Cardiac septum (tissue), 1 donor: ENCODE results near the gene LIMCH1. TPM values are rescaled to one million over a fixed set of nuclear protein-coding genes. Genes with fewer than 3 reads are reported as not detected.
"Not testable (repeated sequence)": the region's sequence is repeated elsewhere in the genome, so short reads cannot be mapped to it uniquely, and the experiment has no call there.

Source experiments
- DNase-seq: peaks from one replicate; pipeline ENCODE4 v3.0.0-alpha.2; 2020; ENCODE audit warnings: low spot score
- intact Hi-C: fragments of 100-400 bp; cut with DNase I; formaldehyde crosslinking; loops from one replicate; pipeline ENCODE4 v1.14.0; 2022
- total RNA-seq: library from RNA; stranded (reverse); fragmentation: NEBNext Ultra II Directional; extraction: Animal tissue kit (Norgen Biotek cat#: 25700); gene quantifications from one replicate; pipeline ENCODE4 v1.2.1, GENCODE V29; 2021
- donor health status: DM: no; HTN: no; CAD: no.

The LIMCH1 gene
- total RNA-seq, 1 donor from 2014 or later: 291 TPM

DNA sequence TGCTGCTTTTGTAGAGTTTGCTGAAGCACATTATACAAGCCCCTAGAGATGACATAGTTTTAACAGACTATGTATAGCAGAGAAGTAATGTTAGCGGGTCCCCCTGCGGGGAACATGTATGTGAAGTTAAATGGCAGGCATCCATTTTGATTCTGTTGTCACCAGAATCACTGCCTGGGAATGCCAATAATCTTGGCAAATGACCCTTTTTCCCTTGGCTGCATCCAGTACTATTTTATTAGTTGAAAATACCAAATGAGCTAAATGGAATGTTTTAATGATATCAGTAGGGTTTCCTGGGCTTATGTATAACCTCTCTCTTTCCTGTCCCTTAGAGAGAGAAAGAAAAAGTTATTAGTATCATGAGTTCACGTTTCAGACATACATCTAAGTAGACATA is 93.6 kb downstream of the LIMCH1 start:
- intact Hi-C loops: no loop called here
- no peak for DNase-seq

DNA sequence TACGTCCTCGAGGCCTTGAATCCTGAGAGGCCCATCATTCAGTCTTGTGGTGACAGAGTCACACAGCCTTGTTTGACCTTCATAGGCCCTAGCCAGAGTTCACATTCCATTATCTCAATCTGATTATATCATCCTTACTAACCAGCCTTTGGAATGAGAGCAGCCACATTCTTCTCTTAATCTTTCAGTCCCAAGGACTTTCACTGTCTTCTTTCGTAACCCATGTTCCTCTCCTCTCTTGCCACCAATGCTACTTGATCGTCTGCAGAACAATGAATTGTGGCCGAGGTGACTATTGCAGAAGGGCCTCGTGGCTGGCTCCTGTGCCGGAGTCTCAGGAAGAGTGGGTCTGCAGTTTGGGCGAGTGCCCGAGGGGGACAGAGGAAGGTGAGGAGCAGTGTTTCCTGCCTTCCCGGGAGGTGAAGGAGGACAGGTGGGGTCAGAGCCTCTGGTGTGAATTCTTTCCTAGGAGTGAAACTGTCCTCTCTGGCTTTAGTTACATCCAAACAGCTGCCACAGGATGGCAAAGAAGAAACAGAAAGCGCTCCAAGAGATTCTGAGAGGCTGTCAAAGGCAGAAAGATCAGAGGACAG is 94.6 kb downstream of the LIMCH1 start:
- DNase-seq: no peak
- intact Hi-C loops: no loop called here

DNA sequence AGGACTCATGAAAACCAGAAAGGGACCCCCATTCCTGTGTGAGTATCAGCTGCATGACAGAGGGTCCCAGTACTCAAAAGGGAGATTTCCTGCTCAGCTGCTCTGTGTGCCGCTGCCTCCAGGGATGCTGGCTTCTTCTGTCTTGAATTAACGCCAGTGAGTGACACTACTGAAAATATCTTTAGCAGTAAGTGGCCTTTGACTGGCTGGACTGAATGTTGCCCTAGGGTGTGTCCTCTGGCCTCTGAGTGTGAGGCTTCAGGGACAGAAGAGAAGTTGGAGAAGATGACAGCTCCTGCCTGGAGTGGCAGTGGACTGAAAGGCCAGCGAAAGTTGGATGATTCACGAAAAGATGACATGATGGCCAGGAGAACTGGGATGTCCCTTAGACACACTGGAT is 95.4 kb downstream of the LIMCH1 start:
- intact Hi-C loops: no loop called here
- no peak for DNase-seq

DNA sequence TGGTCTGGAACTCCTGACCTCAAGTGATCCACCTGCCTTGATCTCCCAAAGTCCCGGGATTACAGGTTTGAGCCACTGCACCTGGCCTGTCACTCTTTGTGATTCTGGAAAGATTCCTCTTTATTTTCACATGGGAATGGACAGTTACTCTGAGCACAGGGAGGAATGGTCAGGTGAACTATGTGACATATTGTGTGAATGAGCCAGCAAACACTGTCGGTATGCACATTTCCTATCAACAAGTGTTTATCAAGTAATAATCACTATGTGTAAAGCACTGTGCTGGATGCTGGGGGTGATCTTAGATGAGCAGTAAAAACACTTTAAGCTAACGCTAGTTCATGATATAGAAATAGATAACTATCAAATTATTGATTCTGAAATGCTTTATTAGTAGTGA is 97.5 kb downstream of the LIMCH1 start:
- no peak for DNase-seq
- intact Hi-C loops: no loop called here

DNA sequence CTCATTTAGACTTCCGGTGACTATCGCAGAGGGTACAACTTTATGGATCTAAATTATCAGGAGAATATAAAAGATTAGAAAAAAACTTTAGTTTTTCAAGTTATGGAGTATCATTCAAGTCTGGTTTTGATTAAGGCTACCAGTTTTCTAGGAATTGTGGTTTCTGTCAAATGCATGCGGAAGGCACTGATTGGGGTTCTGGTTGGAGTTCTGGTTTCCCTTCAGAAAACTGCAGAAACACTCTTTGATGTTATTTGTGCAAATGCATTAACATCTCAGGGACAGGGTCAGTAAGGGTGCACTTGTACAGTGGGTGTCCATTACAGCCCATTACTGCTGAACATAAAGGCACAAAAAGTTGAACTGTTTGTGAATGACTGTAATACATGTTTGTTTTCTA is 100.2 kb downstream of the LIMCH1 start:
- intact Hi-C loops: no loop called here

DNA sequence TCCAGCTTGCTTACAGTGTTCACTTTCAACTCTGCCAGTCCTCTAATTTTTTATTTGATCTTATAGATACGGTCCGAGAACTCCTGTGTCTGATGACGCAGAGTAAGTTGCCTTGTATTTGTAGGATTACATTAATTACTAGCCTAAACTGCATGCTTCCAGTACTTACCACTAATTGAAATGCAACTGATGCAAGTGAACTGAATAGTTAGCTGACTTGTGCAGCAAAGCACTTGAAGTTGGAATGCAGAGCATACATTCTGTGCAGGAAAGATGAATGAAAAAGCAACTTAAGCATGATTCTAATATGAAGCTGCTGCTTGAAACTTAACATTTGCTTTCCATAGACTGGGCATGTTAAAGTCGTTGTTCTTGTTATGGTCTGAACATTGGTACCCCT is 100.9 kb downstream of the LIMCH1 start:
- no peak for DNase-seq

More for the DNA sequence above, 100.2 kb downstream of the LIMCH1 start:
- no peak for DNase-seq

DNA sequence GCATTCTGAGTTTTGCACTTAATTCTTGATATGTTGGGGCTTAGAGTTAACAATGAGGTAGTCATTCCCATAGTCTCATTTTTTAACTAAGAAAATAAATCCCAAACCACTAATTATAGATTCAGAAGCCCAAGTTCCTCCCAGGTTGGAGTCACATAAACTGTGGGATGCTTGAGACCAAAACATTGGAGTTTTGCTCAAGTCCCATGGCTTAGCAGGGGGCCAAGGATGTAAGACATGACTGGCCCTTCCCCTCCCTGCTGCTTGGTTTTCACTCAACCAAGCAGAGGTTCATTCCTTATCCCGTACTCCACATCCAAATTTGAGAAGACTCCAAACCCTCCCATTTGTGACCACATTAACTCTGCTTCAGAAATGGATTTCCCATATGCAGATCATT is 101.3 kb downstream of the LIMCH1 start:
- intact Hi-C loops: no loop called here
- no peak for DNase-seq

More for the DNA sequence above, 100.9 kb downstream of the LIMCH1 start:
- intact Hi-C loops: no loop called here

DNA sequence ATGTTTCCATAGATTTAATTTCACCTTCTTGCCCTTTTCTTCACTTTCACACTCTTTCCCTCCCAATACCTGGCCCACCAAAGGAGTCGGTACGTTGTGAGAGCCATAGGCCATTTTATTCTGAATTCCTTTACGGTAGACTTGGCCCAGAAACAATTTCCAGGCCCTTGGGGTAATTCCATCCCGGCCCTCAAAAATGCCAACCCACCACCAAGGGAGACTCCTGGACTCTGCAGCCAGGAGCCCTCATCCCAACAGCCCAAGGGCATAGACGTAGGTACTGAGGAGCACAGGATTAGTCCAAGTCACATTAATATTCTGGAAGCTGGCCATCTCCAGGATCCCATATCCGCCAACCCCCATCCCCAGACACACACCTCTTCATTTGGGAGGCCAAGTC is 102.9 kb downstream of the LIMCH1 start:
- intact Hi-C loops: loop anchor here (5.0 kb wide), 1 partner anchor 99 kb away; no protein-coding TSS in a partner anchor
- no peak for DNase-seq

DNA sequence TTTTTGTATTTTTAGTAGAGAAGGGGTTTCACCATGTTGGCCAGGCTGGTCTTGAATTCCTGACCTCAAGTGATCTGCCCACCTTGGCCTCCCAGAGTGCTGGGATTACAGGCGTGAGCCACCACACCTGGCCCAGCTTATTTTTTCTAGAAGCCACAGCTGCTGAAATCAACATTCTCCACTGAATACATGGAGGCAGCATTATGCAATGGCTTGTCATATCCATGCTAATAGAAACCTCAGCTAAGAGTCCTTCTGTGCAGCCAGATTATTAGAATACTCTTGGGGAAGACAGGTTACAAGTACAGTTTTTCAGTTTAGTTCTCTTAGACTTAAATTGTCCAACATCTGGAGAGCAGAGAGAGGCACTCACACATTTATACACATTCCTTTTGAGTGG is 104.8 kb downstream of the LIMCH1 start:
- intact Hi-C loops: loop anchor here (5.0 kb wide), 1 partner anchor 100 kb away; no protein-coding TSS in a partner anchor
- DNase-seq: not testable (repeated sequence)

DNA sequence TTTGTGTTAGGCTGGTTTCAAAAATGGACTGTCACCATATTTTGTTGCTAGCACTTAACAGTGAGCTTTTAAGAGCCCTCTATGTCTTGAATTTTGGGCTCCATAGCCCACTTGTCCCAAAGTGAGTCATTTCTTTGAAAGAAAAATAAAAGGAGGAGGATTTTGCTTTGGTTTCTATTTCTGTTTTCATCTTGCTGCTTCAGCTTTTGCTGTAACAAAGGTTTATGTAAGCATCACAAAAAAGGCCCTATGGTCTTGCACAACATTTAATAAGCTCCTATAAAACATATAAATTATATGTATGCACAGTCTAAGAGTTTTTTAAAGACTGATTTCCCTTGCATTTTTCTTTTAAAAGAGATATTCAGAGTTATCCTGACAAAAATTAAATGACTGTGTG is 105.4 kb downstream of the LIMCH1 start:
- intact Hi-C loops: loop anchor here (5.0 kb wide), 1 partner anchor 101 kb away; no protein-coding TSS in a partner anchor
- no peak for DNase-seq

DNA sequence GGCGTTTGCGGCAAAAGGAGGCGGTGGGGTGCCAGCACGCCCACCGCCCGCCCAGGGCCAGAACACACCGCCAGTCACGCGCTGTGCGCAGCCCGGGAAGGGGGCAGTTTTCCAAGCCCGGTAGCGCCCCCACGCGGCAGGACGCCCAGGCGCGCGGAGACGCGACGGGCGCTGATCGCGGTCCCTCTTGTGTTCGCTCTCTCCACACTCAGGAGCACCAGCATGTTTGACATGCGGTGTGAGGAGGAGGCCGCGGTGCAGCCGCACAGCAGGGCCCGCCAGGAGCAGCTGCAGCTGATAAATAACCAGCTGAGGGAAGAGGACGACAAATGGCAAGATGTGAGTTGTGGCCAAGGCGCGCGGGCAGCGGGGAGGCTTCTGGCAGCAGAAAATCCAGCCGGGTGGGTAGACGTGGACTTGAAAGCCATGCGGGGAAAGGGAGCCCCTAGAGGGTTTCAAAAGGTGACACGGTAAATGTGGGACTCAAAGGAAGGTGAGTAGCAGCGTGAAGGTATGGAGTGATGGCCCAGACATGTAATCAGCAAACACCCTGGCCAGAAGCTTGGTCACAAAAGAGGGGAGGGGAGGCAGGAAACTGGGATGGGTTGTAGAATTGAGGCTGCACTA is 106.4 kb downstream of the LIMCH1 start:
- peak; percentile 80 for DNase-seq
- intact Hi-C loops: loop anchor here (2.0 to 5.0 kb wide), 2 partner anchors 102 to 364 kb away; no protein-coding TSS in a partner anchor

DNA sequence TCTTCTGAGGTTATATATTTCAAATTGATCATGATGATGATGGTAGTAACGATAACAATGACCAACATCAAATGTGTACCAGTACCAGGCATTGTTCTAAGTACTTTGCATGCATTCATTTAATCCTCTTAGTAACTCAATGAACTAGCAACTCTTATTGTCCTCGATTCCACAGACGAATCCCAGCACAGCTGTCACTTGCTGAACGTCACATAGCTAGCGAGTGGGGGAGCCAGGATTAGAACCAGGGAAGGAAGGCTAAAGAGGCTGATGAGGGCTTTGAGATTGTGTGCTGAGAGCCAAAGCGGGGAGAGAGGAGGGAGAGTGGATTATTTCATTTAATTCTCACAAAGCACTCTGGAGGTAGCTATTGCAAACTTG is 106.9 kb downstream of the LIMCH1 start:
- intact Hi-C loops: loop anchor here (2.0 to 5.0 kb wide), 2 partner anchors 103 to 364 kb away; no protein-coding TSS in a partner anchor

DNA sequence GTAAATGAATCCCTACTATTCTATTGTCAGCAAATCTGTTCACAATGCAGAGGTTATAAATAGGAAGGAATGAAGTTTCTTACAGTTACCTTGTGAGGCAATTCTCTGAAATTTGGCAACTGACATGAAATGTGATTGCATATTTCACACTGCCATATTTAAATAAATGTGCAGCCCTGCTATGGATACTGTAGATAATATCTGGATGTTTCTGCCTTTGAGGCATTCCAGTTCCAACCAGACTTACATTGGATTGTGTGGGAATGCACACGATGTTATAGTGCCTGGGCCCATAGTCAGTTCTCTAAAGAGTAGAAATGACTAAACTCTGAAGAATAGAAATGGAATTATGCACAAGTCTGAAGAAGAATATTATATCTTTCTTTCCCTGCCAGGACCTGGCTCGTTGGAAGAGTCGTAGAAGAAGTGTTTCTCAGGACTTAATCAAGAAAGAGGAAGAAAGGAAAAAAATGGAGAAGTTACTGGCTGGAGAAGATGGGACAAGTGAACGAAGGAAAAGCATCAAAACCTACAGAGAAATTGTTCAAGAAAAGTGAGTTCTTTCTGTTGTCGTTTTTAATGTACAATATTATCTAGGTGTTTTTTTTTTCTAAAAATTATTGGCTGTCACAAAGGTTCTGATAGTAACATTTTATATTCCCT is 107.9 kb downstream of the LIMCH1 start:
- DNase-seq: no peak
- intact Hi-C loops: loop anchor here (2.0 kb wide), 1 partner anchor 365 kb away; no protein-coding TSS in a partner anchor

More for the DNA sequence above, 106.9 kb downstream of the LIMCH1 start:
- DNase-seq: no peak

DNA sequence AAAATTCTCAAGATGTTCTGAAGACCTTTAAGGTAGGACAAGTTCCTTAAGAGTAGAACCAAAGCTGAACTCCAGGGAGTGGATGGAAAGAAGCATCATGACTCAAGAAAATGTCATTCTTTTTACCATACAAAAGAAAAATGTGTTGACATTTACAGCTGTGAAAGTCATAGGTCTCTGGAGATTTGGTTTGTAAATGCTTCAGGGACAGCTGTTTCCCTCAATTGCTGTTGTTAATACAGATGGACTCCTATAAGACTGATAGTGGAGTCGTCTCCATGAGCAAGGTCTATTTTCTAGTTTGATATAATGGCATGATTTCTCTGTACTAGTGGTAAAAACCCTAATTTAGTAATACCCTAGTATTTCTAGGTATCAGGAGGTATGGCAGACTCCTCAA is 108.9 kb downstream of the LIMCH1 start:
- intact Hi-C loops: no loop called here

DNA sequence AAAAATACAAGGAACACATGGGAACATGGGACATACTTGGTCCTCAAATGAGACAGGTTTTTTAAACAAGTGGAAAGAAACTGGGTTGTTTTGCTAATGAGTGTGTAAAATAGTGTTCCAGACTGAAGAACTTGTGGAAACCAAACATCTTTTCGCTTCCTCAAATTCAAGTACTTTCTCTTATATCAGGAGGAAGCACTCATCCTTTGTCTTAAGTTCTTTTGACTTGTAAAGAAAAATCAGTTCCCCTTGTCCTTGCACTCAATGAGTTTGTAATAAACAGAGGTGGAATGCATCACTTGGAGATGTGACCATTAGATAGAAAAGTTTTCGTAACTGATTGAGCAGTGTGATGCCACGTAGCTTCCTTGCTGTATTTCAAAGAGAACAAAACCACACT is 109.4 kb downstream of the LIMCH1 start:
- DNase-seq: no peak
- intact Hi-C loops: no loop called here

More for the DNA sequence above, 108.9 kb downstream of the LIMCH1 start:
- DNase-seq: no peak

DNA sequence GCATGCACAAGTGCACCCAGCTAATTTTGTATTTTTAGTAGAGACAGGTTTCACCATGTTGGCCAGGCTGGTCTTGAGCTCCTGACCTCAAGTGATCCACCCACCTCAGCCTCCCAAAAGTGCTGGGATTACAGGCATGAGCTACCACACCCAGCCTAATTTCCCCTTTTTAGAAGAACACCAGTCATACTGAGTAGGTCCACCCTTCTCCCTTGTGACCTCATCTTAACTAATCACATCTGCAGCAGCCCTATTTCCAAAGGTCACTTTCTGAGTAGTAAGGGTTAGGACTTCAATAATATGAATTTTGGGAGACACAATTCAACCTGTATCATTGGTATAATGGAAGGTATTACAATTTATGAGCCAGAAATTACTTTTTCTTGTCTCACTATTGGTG is 113.2 kb downstream of the LIMCH1 start:
- intact Hi-C loops, DNase-seq: not testable (repeated sequence)

DNA sequence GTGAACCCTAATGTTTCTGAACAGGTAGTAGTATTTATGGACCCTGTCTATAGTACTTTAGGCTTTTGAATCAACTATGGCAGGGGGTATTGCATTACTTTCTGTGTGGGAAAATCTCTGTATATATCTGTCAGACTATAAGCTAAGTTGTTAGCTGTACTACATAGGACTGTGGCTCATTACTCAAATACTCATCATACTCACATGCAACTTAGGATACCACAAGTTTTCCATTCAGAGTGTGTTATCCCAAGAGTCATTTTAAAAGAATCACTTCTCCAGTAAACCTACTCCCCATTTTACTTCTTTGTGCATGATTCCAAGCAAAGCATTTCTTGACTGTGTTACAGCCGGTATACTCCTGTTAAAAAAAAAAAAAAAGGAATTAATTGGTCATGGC is 115.0 kb downstream of the LIMCH1 start:
- intact Hi-C loops: no loop called here
- no peak for DNase-seq

DNA sequence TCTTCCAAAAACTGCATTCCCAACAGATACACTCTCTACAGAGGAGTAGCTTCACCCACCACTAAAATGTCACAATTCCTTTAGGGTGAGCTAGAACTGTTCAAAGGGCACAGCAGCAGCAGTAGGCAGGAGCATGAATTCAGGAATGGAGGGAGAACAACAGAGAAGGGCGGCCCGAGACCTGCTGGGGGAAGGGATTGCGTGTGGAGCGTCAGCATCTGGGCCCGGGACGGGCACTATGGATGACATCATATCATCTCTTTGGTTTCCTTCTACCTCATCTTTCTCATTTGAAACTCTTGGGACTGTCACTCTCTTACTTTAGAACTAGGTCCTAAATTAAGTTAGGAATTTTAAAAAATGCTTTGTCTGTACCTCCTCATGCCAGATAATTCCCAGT is 115.6 kb downstream of the LIMCH1 start:
- DNase-seq: no peak
- intact Hi-C loops: no loop called here

DNA sequence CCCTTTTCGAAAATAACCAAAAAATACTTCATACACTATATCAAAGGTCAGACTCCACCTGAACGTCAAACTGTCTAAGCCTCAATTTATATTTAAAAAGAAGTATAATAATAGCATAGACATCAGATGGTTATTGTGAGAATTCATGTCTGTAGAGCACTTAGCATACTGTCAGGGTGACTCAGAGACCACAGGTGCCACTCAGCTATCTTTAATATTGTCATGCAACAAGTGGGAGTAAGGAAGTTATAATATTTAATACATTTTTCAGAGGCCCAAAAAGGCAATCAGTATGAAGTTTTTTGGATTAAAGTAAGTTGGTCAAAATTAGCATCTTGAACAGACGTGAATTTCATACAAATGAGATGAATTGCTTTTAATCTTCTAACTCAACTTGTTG is 117.2 kb downstream of the LIMCH1 start:
- DNase-seq: no peak
- intact Hi-C loops: loop anchor here (5.0 kb wide), 1 partner anchor 293 kb away; no protein-coding TSS in a partner anchor

DNA sequence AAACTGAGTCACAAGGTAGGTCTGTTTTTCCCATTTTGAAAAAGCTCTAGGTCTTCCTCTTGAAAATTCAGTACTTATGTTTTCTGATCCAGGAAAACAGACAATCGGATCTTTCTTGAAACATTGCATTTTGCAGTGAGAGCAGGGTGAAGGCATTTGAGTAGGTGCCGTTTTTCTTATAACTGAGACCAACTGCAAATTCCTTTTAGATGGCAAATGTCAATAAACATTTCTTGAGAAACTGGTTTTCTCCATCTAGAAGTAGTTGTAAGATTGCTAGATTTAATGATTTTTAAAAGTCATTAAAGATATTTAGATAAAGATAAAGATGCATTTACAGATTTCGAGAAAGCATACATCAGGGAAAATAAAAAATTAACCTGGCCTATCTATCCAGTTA is 118.1 kb downstream of the LIMCH1 start:
- intact Hi-C loops: loop anchor here (5.0 kb wide), 1 partner anchor 294 kb away; no protein-coding TSS in a partner anchor
- no peak for DNase-seq
